ENCODE data around the gene SMIM32.

- TF ChIP-seq EZH2 (IDR thresholded peaks at IDR 0.05; ENCODE audit: borderline replicate concordance) (no peak), EZH2phosphoT487 (IDR thresholded peaks at IDR 0.05; ENCODE audit: low read depth, severe bottlenecking, unreplicated experiment) (no peak)
- TF ChIP-seq, protein P1, sequence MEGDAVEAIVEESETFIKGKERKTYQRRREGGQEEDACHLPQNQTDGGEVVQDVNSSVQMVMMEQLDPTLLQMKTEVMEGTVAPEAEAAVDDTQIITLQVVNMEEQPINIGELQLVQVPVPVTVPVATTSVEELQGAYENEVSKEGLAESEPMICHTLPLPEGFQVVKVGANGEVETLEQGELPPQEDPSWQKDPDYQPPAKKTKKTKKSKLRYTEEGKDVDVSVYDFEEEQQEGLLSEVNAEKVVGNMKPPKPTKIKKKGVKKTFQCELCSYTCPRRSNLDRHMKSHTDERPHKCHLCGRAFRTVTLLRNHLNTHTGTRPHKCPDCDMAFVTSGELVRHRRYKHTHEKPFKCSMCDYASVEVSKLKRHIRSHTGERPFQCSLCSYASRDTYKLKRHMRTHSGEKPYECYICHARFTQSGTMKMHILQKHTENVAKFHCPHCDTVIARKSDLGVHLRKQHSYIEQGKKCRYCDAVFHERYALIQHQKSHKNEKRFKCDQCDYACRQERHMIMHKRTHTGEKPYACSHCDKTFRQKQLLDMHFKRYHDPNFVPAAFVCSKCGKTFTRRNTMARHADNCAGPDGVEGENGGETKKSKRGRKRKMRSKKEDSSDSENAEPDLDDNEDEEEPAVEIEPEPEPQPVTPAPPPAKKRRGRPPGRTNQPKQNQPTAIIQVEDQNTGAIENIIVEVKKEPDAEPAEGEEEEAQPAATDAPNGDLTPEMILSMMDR (IDR thresholded peaks at IDR 0.05; ENCODE audit: poor library complexity), result no peak
Observed at GRCh38 chr5:136193322-136193935, 467 bp upstream of the SMIM32 start.
